Muscle layer of duodenum (tissue), 2 donors: ENCODE measurements around the gene OGN.
"Not testable (repeated sequence)": the region's sequence is repeated elsewhere in the genome, so short reads cannot be mapped to it uniquely, and the experiment has no call there.

Source experiments
- H3K27ac ChIP-seq: one replicate; pipeline ENCODE4 v1.7.0; 2013; ENCODE audit warnings: mild to moderate bottlenecking, low read length
- H3K27me3 ChIP-seq: one replicate; pipeline ENCODE4 v1.7.0; 2013; ENCODE audit warnings: low read depth, mild to moderate bottlenecking, control low read depth, low read length
- H3K36me3 ChIP-seq, 2 donors: one replicate each; pipeline ENCODE4 v1.7.0; 2013; ENCODE audit warnings: low read length in 2 of 2, control low read depth in 1 of 2, mild to moderate bottlenecking in 1 of 2; ENCODE audit not compliant: insufficient read depth in 2 of 2, control insufficient read depth in 1 of 2
- H3K4me1 ChIP-seq, 2 donors: one replicate each; pipeline ENCODE4 v1.7.0; 2013; ENCODE audit warnings: low read length in 2 of 2, mild to moderate bottlenecking in 2 of 2, control low read depth in 1 of 2, moderate library complexity in 1 of 2; ENCODE audit not compliant: insufficient read depth in 2 of 2, control insufficient read depth in 1 of 2
- H3K4me3 ChIP-seq, 2 donors: one replicate each; pipeline ENCODE4 v1.7.0; 2013; ENCODE audit warnings: low read length in 2 of 2, low read depth in 1 of 2, mild to moderate bottlenecking in 1 of 2
- H3K9me3 ChIP-seq, 2 donors: one replicate each; pipeline ENCODE4 v1.7.0; 2013; ENCODE audit warnings: low read length in 2 of 2, control low read depth in 1 of 2, mild to moderate bottlenecking in 1 of 2; ENCODE audit not compliant: control insufficient read depth in 1 of 2
- donor health status: healthy.

The OGN gene

DNA sequence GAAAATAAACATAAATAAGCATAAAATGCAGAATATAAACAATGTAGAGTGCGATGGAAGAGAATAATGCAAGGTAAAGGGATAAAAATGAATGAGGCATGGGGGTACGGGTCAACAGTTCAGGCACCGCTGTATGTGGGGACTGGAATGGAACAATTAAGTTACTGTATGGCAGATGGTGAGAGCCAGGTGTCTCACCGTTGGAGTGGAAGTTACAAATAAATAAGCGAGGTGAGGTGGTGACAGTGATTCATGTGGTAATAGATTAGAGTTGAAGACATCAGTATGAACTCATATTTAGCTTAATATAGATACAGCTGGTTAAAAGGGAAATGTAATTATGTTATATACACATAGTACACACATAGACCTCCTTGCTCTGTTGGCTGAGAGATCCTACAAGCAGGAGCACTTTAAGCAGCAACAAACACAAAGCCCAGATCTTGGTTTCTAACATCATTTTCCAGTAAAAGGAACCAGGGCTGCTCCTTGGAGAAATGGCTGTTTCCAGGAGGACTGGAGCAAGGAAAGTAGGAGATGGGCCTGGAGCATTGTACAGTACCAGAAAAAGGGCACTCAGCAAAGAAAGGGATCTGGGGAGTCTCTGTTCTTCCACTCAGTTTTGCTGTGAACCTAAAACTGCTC lies 22.2 kb upstream of the OGN start:
- Histone ChIP-seq H3K36me3 (no peaks in the 10 kb centered on the region), H3K27ac (no peak overlapping the region), H3K4me3 (no peak overlapping the region), H3K4me1 (peaks cover 0 to 18% of the 10 kb centered on the region in 2 donors), H3K9me3 (no peaks in the 10 kb centered on the region), H3K27me3 (no peaks in the 10 kb centered on the region)

DNA sequence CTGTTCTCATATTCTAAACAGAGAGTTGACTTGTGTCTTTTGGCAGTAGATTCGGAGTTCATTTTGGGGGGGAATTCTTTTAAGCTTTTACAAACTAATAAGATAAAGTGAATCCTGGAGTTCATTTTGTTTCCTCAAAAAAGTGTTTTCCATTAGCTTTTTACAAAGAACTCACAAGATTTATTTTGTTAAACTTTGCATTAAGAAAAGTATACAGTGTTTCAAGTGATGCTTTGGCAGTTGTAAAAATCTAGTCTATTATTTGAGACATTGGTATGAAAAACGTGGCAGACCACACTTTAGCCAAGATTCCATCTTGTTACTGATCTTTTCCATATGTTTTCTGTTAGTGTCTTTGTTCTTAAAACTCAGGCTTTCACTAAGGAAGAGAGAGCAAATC lies 21.1 kb upstream of the OGN start:
- Histone ChIP-seq H3K4me1 (peaks cover 0 to 18% of the 10 kb centered on the region in 2 donors), H3K36me3 (no peaks in the 10 kb centered on the region), H3K27ac (peak overlapping the region; percentile 43), H3K4me3 (no peak overlapping the region), H3K27me3 (no peaks in the 10 kb centered on the region), H3K9me3 (no peaks in the 10 kb centered on the region)

DNA sequence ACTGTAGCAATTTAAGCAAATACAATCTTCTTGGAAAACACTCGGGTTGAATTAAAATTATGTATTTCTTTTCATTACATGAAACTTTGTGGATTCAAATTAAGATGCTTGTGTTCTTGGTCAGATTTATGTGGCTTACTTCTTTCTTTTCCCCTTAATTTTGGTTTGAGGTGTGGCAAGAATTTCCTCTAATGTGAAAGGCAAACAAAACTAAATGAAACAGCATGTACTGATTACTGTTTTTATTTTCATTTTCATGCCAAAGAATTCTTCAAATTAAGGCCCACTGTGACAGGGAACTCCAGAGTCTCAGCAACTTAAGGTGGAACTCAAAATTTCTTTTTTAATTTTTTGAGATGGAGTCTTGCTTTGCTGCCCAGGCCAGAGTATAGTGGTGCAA lies 20.0 kb upstream of the OGN start, which contains the start of gene OMD:
Gene OMD (minus strand): TSS at position 132 of the 400 bp plus-strand sequence. CDS start 6,913 bp downstream, outside the sequence.
- H3K9me3 ChIP-seq, result no peaks in the 10 kb centered on the region
- H3K4me3 ChIP-seq, result peak within 1 kb of the TSS in 1 of 2 donors; percentile 24
- H3K36me3 ChIP-seq, result no peaks in the 10 kb centered on the region
- H3K27me3 ChIP-seq, result no peaks in the 10 kb centered on the region
- H3K4me1 ChIP-seq, result peaks cover 0 to 18% of the 10 kb centered on the region in 2 donors
- peak within 1 kb of the TSS; percentile 43 for H3K27ac ChIP-seq

DNA sequence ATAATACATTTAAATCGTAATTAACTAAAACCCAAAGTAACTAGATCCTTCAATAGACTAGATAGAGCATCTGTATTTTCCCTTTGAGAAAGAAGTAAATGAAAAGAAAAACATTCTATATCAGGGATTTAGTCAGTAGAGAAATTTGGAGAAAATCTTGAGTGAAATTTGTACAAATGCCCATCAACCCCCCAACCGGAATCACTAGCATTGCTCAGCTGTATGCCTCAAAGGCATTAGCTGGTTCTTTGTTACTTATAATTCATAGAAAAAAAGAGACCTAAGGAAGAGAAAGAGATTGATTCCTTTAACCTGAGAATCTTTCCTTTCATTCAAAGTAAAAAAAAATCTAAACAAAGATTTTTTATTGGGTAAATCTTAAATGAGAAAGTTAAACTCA lies 19.2 kb upstream of the OGN start:
- H3K9me3 ChIP-seq, result no peaks in the 10 kb centered on the region
- H3K36me3 ChIP-seq, result no peaks in the 10 kb centered on the region
- H3K27ac ChIP-seq, result no peak overlapping the region
- no peaks in the 10 kb centered on the region for H3K27me3 ChIP-seq
- H3K4me1 ChIP-seq, result peaks cover 0 to 18% of the 10 kb centered on the region in 2 donors
- H3K4me3 ChIP-seq, result no peak overlapping the region

DNA sequence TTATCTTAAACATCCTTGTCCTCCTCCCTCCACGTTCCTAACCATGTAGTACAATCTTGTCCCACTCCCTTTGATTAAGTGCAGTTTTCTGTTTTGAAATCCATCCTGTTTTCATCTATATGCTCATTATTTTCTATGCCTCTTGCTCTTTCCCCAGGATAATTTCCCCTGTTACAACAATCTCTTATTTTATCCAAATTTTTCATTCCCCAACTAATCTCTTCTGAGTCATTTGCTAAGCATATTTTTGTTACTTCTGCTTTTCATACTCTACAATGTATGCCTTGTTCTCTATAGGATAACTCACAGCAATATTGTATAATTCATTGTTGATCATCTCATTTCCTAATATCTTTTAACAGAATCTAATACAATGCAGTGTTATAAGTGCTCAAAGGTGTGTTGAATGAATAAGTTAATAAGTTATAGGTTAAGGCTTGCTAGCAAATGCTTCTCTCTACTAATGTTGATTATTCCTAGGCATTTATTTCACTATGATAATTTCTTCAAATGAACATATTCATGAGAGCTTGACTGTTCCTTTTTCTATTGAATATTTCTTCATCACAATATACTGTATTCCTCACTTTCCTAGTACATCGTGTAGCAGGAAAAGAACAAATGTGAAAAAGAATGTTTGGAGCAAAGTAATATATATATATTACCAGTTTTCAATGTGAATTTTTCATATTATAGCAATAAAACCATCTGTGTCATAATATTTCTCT lies 18.4 kb upstream of the OGN start:
- H3K4me3 ChIP-seq, result no peak overlapping the region
- H3K27ac ChIP-seq, result no peak overlapping the region
- no peaks in the 10 kb centered on the region for H3K27me3 ChIP-seq

DNA sequence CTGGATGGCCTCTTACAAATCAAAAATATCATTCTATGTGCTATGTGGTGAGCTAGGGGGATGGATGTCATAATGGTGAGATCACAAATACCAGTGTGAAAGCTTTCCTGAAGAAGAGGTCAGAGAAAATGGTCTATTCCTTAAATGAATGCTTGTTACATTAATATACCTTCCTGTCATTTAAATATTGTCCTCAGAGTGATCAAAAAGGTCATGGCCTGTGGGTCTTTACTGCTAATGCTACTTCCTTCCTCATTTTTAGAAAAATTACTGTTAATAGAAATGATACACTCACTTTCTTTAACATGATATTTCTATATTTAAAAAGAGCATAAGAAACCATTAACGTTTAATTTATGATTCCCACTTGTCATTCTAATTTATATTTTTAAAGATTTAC lies 10.2 kb upstream of the OGN start:
- Histone ChIP-seq H3K36me3 (no peaks in the 10 kb centered on the region), H3K27me3 (no peaks in the 10 kb centered on the region), H3K4me3 (no peak overlapping the region), H3K27ac (no peak overlapping the region), H3K4me1 (no peaks in the 10 kb centered on the region), H3K9me3 (no peaks in the 10 kb centered on the region)

More for the DNA sequence above, 18.4 kb upstream of the OGN start:
- Histone ChIP-seq H3K4me1 (peaks cover 0 to 18% of the 10 kb centered on the region in 2 donors), H3K36me3 (no peaks in the 10 kb centered on the region), H3K9me3 (no peaks in the 10 kb centered on the region)

DNA sequence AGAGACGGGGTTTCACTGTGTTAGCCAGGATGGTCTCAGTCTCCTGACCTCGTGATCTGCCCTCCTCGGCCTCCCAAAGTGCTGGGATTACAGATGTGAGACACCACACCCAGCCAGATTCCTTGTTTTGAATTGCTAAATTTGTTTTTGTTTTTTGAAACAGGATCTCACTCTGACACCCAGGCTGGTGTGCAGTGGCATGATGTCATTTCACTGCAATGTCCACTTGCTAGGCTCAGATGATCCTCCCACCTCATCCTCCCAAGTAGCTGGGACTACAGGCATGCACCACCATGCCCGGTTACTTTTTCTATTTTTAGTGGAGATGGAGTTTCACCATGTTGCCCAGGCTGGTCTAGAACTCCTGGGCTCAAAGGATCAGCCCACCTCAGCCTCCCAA lies 6.8 kb upstream of the OGN start:
- not testable (repeated sequence) for H3K9me3 ChIP-seq, H3K36me3 ChIP-seq, H3K27ac ChIP-seq, H3K4me3 ChIP-seq, H3K27me3 ChIP-seq
- peaks cover 0 to 12% of the 10 kb centered on the region in 2 donors for H3K4me1 ChIP-seq

DNA sequence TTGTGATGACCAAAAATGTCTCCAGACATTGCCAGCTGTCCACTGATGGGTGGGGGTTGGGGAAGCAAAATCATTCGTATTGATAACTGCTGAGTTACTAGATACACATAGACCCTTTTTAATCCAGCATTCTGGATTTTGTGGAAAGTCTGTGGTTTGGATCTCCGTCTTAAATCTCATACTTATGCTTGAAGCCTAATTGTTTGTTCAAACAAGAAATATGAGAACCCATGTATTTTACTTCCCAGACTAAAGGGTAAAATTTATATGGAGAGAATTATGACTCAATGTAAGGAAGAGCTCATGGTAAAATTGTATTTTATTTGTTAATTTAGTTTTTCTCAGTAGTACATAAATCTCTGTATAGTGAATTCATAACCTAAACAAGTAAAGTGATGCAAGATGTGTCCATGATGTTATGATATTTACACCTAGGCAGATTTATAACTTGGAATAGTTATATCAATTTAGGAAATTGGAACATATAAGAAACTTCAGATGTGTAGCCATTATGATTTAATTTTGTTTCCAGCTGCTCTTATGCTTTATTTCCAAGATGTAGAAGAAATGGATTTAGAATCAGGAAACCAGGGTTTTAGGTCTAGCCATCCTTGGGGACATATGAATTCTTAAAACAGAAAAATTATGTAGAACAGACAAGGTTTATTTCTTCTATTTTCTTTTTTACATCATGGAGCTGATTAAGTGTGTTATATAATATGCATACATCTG lies 4.5 kb upstream of the OGN start:
- H3K27ac ChIP-seq, result no peak overlapping the region
- no peaks in the 10 kb centered on the region for H3K27me3 ChIP-seq
- H3K4me3 ChIP-seq, result no peak overlapping the region
- no peaks in the 10 kb centered on the region for H3K9me3 ChIP-seq
- peaks cover 6 to 17% of the 10 kb centered on the region in 2 donors for H3K4me1 ChIP-seq
- H3K36me3 ChIP-seq, result no peaks in the 10 kb centered on the region

DNA sequence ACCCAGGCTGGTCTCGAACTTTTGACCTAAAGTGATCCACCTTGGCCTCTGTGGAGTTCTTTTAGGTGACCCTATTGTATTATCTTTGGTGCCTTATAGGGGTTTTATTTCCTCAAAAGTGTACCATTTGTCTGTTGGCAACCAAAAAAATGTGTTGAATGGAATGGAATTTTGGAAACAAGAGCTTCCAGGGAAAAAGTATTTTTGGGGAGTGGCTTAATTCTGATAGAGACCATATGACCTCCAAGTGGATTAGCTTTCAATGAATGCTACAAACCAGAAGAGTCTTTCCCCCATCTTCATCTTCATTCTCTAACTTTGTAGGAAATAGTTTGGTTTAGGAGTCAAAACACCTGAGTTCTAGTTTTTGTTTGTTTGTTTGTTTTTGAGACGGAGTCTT lies 3.4 kb upstream of the OGN start:
- Histone ChIP-seq H3K4me3 (no peak overlapping the region), H3K9me3 (no peaks in the 10 kb centered on the region), H3K4me1 (peaks cover 6 to 17% of the 10 kb centered on the region in 2 donors), H3K27ac (no peak overlapping the region), H3K36me3 (no peaks in the 10 kb centered on the region), H3K27me3 (no peaks in the 10 kb centered on the region)

DNA sequence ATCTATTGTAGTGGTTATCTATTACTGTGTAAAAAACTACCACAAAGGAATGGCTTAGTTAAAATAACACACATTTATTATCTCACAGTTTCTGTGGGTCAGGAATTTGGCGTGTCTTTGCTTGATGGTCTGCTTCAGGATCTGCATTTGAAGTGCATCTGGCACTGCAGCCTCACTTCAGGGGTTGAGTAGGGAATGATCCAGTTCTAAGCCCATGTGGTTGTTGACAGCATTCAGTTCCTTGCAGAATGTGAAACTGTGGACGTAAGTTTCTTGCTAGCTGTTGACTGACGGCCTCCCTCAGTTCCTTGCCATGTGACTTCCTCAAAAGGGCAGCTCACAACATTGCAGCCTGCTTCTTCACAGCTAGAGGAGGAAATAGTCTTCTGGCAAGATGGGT lies 2.1 kb upstream of the OGN start:
- H3K4me3 ChIP-seq, result peak overlapping the region; percentile 25 to 26

DNA sequence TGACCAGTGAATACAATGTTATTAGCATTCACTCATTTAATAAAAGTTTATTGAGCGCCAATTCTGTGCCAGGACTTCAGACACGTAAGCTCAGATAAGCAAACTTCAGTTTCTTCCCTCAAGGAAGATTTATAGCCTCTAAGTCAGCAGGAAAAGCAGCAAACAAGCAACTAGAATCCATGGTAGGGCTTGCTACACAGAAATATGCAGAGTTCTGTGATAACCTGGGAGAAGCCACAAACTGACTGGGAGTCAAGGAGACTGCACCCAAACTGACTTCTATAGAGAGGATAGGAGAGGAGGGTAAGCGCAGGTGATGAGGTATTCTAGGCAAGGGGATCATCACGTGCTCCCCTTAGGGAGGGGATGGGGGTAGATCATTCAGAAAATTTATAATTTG lies 1.4 kb upstream of the OGN start:
- Histone ChIP-seq H3K4me1 (peaks cover 6 to 17% of the 10 kb centered on the region in 2 donors), H3K27ac (peak overlapping the region; percentile 37), H3K36me3 (no peaks in the 10 kb centered on the region), H3K4me3 (peak overlapping the region in 1 of 2 donors; percentile 25), H3K9me3 (no peaks in the 10 kb centered on the region), H3K27me3 (no peaks in the 10 kb centered on the region)

More for the DNA sequence above, 2.1 kb upstream of the OGN start:
- Histone ChIP-seq H3K4me1 (peaks cover 6 to 17% of the 10 kb centered on the region in 2 donors), H3K27ac (peak overlapping the region; percentile 37), H3K36me3 (no peaks in the 10 kb centered on the region), H3K27me3 (no peaks in the 10 kb centered on the region), H3K9me3 (no peaks in the 10 kb centered on the region)
